Melanocyte of skin (primary cell): Measurements from ENCODE around the gene MSGN1. TPM values are rescaled to one million over a fixed set of nuclear protein-coding genes. Genes with fewer than 3 reads are reported as not detected.

ENCODE experiments used
- total RNA-seq, 2 donors: library from RNA; depleted of rRNA; stranded (reverse); fragments of >200 nt; gene quantifications; 2 replicates each; pipeline ENCODE4 v1.2.3, GENCODE V29; 2012

The MSGN1 gene, protein sequence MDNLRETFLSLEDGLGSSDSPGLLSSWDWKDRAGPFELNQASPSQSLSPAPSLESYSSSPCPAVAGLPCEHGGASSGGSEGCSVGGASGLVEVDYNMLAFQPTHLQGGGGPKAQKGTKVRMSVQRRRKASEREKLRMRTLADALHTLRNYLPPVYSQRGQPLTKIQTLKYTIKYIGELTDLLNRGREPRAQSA
- not detected for total RNA-seq

DNA sequence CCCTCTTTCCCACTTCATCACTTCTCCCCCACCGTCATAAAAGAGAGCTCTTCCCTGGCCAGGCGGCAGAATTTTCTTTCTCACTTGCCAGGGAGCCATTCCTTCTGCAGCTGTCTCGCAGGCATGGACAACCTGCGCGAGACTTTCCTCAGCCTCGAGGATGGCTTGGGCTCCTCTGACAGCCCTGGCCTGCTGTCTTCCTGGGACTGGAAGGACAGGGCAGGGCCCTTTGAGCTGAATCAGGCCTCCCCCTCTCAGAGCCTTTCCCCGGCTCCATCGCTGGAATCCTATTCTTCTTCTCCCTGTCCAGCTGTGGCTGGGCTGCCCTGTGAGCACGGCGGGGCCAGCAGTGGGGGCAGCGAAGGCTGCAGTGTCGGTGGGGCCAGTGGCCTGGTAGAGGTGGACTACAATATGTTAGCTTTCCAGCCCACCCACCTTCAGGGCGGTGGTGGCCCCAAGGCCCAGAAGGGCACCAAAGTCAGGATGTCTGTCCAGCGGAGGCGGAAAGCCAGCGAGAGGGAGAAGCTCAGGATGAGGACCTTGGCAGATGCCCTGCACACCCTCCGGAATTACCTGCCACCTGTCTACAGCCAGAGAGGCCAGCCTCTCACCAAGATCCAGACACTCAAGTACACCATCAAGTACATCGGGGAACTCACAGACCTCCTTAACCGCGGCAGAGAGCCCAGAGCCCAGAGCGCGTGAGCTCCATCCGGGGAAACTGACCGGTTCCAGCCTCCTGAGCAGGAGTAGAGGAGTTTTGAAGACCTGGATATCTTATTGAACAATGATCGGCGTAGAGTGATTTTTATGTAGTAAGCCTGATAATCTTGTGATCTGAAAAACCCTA lies at the start of gene MSGN1:
Gene MSGN1, plus strand, starts transcription at position 65 of the 850 bp plus-strand sequence. Its CDS starts 59 bp downstream, at position 124.

Other genes starting within 250 kb of the MSGN1 start
- gene SMC6, start 62.6 kb upstream of the MSGN1 start, total RNA-seq = 10 to 100 TPM; 25.0 to 25.8 TPM
- gene GEN1, start 62.3 kb upstream of the MSGN1 start, total RNA-seq = 10 to 100 TPM; 20.0 to 21.3 TPM
- 10 to 100 TPM; 19.0 to 20.0 TPM for gene KCNS3, start 62.2 kb downstream of the MSGN1 start, total RNA-seq